ENCODE data around the gene FAAP20.
"Not testable (repeated sequence)": the region's sequence is repeated elsewhere in the genome, so short reads cannot be mapped to it uniquely, and the experiment has no call there.

FAAP20 gene

DNA sequence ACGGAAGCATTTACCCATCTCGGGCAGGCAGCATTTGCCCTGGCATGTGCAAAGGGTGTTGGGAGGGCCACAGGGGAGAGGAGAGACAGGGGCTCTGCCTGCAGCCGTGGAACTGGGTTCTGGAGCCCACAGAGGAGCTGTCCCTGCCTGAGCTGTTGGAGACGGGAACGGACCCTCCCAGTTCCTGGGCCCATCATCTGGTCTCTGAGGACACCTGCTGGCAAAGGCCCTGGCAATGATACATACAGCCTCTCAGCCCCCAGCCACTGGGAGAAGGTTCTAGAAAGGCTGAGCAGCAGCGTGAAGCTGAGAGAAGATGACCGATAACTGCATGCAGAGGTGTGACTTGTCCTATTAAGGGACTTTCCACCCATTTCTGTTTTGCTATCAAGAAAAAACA is 31.4 kb downstream of the FAAP20 start:
- DNase-seq, result no peak

DNA sequence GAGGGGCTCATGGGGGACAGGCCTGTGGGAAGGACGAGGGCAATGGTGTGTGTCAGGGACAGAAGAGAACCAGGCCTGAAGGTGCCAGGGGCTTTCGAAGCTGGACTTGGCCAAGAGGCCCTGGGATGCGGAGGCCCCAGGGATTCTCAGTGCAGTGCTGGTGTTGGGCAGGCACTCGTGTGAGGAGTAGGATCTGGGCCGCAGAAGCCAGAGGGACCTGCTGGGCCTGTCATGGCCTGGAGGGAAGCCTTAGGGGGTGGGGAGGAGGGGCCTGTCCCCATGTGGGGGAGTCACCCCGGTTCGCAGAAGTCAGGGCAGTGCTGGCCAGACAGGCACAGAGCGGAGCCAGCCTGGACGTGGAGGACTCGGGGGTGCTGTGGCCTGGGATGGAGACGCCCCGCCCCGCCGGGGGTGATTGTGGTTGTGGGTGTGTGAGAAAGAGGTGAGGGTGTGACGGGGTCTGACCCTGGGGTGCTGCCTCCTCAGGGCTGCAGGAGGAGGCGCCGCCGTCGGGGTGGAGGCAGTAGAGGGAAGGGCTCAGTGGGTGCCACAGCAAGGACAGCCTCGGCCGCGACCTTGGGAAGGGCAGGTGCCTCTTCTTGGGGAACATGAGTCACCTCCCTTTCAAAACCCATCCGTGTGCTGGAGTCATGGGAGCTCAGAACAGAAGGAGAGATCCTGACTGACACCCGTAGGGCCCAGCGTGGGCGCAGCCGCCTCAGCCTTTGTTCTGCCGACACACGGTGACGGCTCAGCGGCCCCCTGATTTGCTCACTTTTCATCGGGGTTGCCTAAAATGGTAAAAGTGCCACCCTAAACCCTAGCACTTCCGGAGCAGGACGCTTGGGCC is 33.9 kb downstream of the FAAP20 start:
- DNase-seq, result peak in 1 of 56 donors; percentile 6

DNA sequence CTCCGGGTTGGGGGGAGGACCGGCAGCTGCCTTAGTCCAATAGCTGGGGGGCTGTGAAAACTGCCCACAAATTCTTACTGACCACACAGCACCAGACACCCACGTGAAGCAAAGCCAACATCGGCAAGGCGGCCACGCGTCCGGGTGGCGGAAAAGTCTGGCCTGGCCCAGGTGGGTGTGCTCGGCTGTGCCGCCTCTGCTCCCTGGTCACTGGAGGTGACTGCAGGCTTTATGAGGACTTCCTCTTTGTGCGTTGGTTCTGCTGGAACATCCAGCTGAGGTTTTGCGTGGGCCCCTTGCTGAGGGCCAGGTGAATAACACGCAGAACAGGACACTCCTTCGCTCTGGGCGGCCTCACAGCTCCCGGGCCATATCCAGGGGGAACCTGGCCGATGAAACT is 35.4 kb downstream of the FAAP20 start:
- DNase-seq, result no peak

DNA sequence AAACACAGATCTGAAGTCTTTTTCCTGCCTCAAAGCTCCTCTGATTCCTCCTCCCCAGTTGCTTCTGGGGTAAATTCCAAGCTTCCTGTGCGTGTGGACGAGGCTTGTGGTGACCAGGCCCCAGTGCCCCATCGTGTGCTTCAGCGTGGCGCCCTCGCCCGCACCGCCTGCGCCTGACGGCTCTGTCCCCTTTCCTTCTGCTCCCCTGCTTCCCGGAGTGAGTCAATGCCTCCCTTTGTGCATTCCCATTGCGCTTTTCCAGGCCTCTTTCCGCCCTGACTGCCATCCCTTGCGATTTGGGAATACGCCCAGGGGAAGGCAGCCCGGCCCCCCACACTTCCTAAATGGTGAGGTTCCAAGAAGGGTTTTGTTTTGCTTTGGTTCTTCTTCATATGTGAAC is 36.3 kb downstream of the FAAP20 start:
- DNase-seq, result peak in 11 of 56 donors; percentile 12 to 45 (median 29)

DNA sequence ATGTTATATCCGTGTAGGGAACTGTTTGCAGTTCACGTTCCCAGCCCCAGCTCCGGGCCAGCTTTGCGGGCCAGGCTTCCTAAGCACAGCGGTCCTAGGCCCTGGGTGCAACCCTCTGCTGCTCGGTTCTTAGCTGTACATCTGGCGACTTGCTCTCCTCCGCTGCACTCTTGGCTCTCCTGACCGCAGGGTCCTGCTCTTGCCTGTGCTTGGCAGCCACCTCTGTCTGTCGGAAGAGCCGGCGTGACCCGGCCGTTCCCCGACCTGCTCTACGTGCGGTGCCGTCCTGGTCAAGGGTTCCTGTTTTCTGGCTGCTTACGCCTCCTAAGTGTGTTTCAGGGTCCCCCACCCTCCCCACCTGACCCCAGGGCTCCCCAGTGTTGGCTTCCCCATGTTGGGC is 36.7 kb downstream of the FAAP20 start:
- DNase-seq, result no peak

DNA sequence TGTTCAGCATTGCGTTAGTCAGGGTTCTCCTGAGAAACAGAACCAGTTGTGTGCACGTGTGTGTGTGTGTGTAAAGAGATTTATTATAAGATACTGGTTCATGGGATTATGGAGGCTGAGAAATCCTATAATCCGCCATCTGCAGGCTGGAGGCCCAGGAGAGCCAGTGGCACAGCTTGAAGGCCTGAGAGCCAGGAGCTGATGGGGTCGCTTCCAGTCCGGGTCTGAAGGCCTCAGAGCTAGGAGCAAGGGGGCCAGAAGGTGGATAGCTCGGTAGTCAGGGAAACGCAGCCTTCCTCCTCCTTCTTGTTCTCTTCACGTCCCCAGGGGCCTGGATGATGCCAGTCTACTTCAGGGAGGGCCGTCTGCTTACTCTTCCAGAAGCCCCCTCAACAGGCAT is 37.7 kb downstream of the FAAP20 start:
- DNase-seq, result no peak

DNA sequence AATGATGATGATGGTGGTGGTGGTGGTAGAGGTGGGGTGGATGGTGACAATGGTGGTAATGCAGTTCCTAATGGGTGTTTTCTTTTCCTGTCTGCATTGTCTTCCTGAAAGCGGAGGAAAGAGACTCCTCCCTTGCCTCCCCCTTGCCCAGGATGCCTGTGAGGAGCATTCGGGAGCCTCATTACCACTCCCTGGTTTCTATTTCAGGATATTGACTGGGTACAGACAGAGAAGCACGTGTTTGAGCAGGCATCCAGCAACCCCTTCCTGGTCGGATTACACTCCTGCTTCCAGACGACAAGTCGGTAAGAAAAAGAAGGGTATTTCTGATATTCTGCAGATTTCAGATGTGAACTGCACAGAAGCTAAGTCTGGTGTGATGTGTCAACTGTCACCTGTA is 38.8 kb downstream of the FAAP20 start:
- DNase-seq, result no peak

DNA sequence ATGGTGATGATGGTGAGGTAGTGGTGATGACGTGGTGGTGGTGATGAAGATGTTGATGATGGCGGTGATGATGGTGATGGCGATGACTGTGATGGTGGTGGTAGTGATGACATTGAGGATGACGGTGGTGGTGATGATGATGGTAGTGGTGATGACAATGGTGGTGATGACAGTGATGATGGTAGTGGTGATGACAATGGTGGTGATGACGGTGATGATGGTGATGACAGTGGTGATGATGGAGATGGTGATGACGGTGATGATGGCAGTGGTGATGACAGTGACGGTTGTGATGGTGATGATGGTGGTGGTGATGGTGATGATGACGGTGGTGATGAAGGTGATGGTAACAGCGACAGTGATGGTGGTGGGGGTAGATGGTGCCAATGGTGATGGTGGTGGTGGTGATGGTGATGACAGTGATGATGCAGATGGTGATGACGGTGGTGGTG is 39.4 kb downstream of the FAAP20 start:
- DNase-seq, result no peak

DNA sequence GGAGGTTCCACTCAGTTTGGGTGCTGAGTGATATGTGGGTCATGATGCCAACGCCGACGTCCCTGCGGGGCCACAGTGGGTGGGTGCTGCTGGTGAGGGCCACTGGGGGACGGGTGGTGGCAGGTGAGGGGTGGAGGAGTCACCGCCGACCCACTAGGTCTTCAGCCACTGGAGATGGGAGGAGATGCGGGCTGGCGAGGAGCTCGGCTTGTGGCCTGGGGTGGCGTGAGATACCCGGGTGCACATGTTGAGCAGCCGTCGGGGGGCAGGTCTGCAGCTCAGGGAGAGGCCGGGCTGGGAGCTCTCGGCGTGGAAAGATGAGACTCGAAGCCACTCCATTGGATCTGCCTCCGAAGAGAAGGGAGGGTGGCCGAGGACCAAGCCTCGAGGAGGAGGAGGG is 40.5 kb downstream of the FAAP20 start:
- no peak for DNase-seq

DNA sequence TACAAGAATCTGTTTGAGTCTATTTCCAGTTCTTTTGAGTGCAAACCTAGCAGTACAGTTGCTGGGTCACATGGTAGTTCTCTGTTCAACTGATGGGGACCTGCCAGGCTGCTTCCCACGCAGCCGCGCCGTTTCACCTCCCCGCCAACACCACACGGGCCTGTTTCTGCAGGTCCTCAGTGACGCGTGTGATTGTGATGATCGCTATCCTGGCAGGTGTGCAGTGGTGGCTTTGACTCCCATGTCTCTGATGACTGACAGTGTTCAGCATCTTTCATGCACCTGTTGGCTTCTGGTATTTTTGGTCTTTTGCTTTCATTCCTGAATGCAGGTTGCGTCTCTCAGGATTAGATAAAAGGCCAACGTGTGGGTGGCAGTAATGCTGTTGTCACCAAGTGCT is 41.6 kb downstream of the FAAP20 start:
- peak in 9 of 56 donors; percentile 5 to 56 (median 31) for DNase-seq

DNA sequence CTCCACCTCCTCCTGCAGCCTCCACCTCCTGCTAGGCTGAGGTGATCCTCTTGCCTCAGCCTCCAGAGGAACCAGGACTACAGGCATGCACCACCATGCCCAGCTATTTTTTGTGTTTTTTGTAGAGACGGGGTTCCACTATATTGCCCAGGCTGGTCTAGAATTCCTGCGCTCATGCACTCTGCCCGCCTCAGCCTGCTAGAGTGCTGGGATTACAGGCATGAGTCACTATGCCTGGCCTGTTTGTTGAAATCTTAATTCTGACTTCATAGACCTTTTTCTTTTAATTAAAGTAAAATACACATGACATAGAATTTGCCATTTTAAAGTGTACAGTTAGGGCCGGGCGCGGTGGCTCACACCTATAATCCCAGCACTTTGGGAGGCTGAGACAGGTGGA is 42.7 kb downstream of the FAAP20 start:
- no peak for DNase-seq

DNA sequence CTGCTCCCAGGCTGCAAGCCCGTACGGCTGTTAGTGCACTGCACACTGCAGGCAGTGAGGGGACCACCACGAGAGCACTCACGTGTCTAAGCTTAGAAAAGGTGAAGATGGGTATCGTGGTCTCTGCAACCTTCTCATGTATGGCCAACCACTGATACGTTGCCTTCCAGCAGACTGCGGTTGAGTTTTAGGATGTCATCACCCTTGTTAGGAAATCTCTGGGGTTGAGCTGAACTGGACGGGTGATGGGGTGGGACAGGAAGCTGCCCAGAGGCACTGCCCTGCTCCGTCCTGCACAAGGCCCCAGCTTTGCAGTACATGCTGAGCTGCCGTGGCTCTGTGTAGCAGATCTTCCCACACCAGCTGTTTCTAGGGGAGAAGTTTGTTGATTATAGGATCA is 43.3 kb downstream of the FAAP20 start:
- DNase-seq, result no peak

DNA sequence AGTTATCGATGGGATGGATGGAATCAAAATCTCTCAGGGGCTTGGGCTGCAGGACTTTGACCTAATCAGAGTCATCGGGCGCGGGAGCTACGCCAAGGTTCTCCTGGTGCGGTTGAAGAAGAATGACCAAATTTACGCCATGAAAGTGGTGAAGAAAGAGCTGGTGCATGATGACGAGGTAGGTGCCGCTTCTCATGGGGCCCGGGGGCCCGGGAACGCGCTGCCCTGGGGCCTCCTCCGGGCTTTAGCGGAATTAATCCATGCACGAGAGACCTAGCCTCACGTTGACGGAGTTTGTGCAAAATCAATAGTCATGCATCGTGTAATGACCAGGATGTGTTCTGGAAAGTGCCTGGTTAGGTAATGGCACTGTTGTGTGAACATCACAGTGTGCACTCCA is 43.8 kb downstream of the FAAP20 start:
- DNase-seq, result no peak

DNA sequence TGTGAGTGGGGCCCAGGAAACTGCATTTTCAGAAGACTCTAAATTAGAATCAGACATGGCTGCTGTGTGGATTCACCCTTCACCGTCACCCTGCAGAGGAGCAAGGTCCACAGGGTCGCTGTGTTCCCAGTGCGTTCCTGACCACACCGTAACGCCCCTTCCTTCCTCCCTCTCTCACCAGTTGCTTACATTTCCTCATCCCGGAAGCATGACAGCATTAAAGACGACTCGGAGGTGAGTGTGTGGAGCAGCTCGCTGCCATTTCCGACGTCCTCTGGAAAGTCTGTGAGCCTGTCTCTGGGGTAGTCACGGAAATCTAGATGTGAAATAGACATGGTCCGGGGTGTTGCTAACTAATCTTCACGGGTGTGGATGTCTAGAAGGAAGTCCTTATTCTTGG is 45.9 kb downstream of the FAAP20 start:
- DNase-seq, result no peak

DNA sequence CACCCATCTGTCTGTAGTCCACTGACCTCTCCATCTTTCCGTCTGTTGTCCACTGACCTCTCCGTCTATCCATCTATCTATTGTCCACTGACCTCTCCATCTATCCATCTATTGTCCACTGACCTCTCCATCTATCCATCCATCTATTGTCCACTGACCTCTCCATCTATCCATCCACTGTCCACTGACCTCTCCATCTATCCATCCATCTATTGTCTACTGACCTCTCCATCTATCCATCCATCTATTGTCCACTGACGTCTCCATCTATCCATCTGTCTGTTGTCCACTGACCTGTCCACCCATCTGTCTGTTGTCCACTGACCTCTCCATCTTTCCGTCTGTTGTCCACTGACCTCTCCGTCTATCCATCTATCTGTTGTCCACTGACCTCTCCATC is 46.7 kb downstream of the FAAP20 start:
- DNase-seq, result not testable (repeated sequence)

DNA sequence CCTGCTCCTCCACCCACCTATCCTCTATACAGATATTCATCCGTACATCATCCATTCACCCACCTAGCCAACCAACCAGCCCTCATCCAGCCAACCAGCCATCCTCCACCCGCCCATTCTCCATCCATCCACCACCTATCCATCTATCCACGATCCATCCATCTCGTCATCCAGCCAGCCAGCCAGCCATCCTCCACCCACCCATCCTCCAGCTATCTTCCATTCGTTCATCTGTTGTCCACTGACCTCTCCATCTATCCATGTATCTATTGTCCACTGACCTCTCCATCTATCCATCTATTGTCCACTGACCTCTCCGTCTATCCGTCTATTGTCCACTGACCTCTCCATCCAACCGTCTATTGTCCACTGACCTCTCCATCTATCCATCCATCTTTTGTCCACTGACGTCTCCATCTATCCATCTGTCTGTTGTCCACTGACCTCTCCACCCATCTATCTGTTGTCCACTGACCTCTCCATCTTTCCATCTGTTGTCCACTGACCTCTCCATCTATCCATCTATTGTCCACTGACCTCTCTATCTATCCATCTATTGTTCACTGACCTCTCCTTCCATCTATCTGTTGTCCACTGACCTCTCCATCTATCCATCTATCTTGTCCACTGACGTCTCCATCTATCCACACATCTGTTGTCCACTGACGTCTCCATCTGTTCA is 47.6 kb downstream of the FAAP20 start:
- DNase-seq, result no peak

DNA sequence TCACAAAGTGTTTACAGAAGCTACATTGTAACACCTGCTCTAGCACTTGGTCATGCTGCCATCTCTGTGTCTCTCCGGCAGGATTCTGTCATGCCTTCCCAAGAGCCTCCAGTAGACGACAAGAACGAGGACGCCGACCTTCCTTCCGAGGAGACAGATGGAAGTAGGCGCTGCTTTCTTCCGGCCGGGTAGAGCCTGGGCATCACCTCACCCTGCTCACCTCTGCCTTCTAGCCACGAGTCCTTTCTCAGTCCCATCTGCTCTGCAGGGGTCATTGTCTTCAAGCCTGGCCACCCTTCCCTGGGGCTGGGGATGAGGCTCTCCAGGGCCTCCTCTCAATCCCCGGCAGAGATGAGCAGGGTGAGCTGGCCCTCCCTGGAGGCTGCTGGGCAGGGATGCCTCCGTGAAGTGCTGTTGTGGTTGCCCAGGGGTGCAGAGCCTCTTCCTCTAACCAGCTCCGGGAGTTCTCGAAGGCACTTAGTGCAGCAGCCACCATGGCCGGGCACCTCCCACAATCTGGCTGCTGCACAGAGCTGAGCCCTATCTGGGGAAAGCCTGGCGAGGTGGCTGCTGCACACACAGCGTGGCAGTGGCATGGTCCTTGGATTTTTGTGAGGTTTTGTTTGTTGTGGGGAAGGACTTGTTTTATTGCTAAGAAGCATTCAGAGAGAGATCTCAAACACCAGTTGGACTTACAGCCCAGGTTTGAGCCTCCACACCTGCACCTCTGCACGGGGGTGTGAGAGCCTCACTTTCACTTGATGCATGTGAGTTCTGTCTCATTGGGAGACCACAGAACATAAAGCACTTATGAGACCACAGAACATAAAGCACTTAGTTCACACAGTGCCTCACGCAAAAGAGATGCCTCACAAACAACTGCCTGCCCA is 48.4 kb downstream of the FAAP20 start:
- no peak for DNase-seq

DNA sequence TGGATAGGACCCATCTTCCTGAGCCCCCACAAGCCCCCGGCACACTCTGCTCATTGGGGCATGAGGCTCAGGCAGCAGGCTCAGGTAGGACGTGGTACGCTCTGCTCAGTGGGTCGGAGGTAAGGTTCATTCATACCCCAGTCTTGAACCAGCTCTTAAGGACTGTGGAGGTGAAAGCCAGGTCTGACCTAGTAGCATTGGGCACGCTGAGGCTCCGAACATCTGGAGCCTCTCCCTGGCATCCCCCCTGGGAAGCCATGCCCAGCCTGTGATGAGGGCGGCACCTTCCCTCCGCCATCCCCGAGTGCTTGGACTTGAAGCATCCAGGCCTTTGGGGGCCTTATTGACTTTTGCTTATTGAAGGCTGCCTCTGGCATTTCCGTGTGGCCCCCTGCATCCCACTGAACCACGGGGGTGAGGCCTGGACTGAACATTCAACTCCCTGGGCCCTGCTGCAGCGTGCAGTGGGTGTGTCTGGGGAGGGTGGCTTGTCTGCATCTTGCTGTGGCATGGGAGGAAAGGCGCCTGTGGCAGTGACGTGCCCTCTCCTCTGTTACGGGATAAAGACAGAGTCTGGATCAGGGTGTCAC is 50.0 kb downstream of the FAAP20 start:
- DNase-seq, result no peak

DNA sequence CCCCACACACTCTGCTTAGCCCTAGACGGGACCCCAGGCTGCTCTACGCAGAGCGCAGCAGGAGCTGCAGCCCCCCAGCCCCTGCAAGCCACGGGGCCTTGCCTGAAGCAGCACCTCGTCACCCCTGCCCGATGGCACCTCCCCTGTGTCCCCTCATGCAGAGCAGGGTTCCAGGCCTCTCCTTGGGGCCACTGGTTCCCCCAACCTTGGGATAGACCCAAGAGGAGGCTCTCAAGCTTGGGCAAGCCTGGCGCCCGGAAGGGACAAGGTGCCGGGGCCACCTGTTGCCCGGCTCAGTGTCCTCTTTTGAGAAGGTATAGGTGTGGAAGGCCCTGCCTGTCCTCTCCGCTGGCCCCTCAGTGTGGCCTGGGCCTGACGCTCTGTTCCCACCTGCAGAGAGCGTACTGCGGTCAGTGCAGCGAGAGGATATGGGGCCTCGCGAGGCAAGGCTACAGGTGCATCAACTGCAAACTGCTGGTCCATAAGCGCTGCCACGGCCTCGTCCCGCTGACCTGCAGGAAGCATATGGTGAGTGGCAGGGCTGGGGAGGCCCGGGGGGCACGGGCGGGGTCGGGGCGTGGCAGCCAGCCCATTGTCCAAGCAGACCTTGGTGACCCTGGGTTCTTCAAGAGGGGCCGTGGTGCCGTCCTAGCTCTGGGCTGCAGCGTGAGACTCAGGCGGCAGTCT is 50.6 kb downstream of the FAAP20 start:
- no peak for DNase-seq

DNA sequence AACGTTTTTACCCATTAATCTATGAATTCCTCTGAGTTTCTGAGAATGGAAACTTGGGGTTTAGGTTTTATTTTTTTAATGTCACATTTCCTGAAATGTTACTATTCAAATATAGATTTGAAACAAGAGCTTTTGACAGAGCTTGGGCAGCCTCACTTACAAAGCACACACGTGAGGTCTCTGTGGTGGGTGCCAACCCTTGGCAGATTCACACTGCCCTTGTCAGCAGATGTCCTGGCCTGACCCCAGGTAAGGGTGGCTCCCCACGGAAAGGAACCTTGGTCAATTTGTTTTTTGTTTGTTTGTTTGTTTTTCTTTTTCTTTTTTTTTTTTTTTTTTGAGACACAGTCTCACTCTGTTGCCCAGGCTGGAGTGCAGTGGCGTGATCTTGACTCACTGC is 53.5 kb downstream of the FAAP20 start:
- no peak for DNase-seq
